Stimulated activated CD8-positive, alpha-beta memory T cell treated with anti-CD3 and anti-CD28 coated beads, Interleukin-7, amount 100 ng/mL, for 4 hours (primary cell): ENCODE measurements around the gene TMEM151A.

ENCODE experiments used
- DNase-seq, 2 donors: peaks; one replicate each; pipeline ENCODE4 v3.0.0-alpha.2; 2020; ENCODE audit warnings: low read depth in 2 of 2

The TMEM151A gene

DNA sequence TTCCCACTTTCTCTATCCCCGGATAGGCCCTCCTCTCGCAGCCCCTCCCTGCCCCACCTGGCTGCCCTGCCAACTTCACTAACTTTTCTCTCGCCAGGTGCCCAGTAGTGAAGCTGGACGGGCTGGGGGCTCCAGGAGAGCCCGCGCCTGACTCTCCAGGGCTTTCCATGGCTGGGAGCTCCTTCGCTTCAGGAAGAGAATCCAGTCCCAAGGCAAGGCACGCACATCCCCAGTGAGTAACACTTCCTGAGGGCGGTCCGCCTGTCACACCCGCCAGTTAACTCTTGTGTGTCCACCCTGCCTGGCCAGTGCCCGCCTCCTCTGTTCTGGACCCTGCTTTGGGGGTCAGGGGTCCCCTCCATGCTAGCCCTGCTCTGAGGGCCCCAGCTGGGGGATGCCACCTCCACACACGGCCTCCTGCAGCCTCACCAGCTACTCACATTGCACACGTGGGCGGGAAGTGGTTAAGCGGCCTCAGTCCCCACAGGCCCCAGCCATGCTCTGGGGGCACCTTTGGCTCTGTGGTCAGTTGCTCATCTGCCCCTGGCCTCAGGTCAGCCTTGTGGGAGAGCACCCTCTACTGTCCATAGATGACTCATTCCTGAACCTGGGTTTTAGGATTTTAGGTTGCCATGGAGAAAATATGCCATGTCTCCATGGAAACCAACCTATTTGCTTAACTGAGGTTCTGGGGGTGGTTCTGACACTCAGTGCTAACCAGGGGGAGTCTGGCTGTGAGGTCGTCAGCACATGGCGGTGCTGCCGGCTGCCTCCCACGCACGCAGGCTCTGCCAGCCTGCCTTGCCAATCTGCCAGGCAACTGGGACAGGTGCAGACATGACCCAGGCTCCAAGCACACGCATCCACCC is 44.8 kb downstream of the TMEM151A start, which contains the start of gene RIN1:
RIN1 (minus strand) TSS at position 201 of the 869 bp plus-strand sequence; CDS start at position 169, 32 bp downstream.
- DNase-seq, result peak; percentile 48 to 68

DNA sequence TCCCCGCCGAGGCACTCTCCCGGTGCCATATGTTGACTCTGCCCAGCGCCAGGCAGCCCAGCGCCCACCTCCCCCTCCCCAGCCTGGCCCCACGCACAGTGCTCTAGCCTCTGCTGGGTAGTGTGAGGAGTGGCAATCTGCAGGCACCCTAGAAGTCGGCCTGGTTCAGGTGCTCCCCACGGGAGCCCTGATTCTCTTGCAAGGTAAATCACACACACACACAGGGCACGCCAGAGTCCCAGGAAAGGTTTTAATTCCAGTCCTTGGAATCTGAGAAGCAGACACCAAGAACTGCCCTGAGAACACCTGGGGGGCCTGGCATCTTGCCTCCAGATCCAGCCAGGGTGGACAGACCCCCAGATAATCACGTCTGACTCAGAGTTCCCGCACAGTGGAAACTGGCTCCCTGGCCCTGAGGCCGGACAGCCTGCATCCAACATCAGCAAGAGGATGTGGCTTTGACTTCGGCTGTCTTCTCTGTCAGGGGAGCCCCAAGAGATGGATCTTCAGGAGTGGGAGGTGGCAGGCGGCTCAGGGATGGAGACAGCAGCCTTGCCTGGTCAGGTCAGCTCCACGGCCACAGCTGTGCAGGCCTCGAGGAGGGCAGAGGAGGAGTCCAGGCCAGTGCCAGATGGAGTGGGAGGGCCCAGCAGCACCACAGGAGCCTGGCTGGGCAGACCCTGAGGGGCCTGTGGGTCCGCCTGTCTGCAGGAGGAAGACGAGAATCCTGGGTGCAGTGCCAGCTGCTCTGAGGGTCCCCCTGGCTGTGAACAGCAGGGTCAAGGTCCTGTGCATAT is 45.6 kb downstream of the TMEM151A start:
- DNase-seq, result no peak

DNA sequence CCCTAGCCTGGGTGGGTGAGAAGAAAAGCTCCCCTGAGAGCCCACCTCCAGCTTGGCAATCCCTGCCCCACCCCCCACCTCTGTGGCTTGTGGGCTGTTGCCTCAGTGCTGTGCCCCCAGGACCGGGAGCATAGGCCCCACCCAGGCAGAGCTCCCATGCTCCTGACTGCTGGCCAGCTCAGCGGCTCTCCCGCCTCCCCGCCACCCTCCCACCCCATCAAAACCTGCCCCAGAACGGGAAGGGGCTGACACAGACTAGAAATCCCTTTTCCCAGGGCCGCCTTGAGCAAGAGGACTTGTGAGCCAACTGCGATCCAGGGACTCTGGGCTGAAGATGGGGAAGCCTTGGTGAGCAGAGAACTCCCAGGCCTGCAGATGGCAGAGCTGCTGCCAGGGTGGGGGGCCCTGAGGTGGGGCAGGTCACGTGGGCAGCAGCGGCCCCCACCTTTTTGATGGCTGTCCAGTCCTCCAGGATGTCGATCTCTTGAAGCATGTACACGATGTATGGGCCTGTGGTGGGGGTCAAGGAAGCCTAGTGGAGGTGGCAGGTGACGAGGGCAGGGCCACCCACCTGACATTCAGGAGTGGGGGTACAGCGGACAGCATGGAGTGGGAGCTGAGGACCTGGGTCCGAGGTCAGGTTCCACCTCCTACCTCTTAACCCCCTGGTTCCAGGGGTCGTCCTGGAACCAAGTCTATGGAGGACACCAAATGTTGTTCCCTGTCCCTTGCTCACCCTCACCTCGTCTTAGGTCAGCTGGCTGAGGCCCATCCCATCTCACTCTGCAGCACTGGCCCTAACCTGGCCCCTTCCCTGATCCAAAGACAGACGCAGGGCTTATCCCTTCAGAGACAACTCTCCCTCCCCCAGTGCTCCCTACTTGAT is 46.8 kb downstream of the TMEM151A start:
- DNase-seq, result no peak

DNA sequence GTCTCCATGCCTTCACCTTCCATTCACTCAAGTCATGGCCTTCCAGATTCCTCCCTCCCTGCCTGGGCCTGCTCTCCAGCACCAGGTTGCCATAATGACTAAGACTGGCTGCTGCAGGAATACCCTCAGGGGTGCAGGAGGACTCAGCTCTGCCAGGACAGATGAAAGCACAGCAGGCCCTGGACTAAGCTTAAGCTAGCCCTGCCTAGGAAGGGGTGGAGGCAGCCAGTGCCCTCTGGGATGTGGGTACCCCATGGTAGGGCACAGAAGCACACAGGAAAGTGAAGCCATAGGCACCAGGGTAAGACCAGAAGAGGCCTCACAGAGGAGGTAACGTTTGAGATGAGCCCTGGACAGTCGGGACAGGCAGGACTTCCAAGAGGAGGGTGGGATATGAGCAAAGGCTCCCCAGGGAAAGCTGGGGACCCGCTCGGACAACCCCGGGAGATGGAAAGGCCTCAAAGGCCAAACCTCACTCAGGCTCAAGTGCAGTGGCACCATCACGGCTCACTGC is 47.5 kb downstream of the TMEM151A start:
- no peak for DNase-seq

DNA sequence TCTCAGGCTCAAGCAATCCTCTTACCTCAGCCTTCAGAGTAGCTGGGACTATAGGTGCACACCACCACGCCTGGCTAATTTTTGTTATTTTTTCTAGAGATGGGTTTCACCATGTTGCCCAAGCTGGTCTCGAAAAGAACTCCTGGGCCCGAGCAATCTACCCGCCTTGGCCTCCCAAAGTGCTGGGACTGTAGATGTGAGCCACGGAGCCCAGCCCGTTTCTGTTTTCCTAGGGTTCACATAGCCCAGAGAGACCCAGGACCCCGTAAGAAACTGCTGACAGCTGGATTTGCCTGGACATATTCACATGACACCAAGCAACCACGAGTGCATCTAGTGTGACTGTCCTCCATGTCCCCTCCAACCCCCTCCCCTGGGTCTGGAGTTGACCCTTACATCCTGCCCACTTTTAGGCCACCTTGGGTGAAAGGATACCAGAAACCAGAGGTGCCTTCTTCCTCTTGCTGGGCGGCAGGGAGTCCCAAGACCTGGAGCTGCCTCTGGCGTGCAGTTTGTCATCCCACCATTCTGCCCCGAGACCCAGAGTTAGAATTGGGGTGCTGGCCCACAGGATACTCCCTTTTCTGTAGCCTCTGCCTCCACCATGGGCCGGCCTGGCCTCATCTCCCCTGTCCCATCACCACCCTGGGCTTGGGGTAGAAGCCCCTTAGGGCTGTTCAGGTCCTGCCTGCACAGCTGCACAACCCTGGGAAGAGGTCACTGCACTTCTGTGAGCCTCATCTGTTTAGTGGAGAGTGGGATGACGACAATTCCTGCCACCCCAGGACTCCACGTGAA is 48.2 kb downstream of the TMEM151A start:
- no peak for DNase-seq

DNA sequence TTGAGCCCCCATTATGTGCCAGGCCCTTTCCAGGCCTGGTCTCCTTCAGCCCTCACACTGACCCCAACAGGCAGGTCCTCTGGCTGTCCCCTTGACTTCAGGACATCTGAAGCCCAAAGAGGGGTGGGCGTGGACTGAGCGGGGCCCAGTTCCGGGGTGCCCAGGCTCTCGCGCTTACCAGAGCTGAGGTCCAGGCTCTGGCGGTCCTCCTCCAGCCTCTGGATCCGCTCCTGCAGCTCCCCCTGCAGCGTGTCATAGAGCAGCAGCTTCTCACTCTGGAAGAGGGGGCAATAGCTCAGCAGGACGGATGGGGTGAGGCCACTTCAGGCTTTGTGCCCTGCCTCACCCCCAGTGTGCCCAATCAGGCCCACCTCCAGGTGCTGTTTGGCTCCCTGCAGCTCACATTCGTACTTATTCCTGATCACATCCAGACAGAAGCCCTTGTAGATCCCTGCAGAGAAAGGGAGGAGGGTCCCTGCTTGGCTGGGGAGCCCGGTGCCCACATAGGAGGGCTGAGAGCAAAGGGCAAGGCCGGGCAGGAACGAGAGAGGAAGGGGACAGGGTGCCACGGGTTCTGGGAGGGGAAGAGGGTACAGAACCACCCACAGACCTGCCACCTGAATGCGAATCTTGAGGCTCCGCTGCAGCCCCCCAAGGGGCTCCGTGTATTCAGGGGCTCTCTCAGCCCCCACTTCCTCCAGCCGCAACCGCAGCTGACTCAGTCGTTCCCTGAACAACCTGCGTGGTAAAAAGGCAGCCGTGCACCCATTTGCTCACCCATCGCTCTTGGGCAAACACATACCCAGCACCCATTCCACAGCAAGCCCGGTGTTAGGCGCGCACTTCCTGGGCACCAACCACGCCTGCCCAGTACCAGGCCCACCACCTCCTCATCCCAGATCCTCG is 49.2 kb downstream of the TMEM151A start:
- no peak for DNase-seq

DNA sequence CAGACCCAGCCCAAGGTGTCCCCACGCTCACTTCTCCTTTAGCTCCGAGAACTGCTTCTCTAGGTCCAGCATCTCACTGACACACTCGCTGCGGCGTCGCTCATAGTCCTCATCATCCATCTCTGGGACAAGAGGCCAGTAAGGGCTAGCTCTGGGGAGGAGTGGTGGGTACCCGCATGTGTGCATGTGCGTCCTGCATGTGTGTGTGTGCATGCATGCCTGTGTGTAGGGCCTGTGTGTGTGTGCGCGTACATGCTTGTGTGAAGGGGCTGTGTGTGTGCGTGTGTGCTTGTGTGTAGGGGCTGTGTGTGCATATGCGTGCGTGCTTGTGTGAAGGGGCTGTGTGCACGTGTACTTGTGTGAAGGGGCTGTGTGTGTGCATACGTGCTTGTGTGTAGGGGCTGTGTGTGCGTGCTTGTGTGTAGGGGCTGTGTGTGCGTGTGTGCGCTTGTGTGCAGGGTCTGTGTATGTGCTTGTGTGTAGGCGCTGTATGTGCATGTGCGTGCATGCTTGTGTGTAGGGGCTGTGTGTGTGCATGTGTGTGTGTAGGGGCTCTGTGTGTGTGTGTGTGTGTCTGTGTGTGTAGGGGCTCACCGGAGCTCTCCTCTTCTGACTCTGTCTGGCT is 49.9 kb downstream of the TMEM151A start:
- DNase-seq, result no peak

DNA sequence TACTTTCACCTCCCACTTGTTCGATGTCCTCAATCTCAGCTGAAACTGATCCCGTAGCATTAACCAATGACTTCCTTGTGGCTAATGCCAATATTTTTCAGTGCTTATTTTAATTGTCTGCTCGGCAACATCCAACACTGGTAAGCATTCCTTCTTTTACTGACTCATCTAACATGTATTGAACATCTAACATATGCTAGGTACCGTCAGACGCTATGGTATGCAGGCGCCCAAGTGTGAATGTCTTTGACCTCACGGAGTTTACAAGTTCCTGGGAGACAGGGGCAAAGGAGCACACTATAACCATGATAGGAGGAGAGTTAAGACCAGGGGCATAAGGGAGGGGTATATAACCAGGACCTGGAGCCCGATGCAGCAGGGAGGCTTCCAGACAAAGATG is 51.5 kb downstream of the TMEM151A start:
- DNase-seq, result no peak

DNA sequence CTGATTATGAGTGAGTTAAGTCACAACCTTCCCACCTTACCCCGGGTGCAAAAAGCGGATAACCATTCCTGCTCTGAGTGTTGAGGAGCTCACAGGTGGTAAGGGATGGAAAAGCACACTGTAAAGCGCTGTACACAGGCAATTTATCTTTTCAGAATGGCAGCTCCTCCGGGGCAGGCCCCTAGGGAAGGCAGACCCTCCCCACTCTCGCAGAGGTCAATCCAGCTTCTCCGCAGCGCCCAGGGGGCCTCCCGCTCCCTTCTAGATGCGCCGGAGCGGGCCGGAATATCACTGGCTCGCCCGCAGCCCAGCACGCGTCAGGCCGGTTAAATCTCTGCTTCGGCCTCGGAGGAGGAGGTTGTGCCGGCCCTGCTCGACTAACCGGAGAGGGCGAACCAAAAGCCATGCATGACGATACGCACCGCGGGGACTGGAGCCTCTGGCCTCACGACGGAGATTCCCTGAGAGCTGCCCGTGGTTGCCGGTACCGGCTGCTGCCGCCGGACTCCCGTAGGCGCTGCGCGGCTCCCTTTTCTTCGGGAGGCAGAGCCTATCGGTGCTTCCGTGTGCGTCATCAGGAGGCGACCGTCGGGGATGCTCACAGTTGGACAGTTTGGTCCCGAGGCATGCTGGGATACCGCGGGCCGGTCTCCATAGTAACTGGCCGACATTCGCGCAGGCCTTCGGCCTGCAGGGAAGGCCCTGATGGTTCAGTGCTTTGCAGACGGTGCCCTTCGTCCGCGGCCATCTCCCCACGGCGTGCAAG is 53.0 kb downstream of the TMEM151A start, which contains the start of gene BRMS1:
BRMS1 (minus strand) TSS at position 555 of the 766 bp plus-strand sequence. CDS start 2,870 bp downstream, outside the sequence.
- DNase-seq, result peak; percentile 94 to 95

DNA sequence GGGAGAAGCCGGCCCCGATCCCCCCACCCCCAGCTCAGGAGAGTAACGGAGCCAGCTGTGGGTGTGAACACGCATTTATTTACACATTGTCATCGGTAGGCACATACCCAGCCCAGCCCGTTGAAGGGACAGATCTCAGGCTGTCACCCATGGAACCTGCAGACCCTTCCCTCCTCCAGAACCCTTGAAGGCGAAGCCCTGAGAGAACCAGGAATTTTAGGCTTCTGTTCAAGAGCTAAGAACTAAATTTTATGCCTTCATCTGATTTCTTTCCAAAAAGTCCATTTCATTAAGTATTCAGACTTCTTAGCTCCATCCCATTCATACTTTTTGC is 53.6 kb downstream of the TMEM151A start:
- no peak for DNase-seq
